NCI-H1092 treated with DMSO at 0.1 percent for 48 hours (cell line): Measurements from ENCODE around the gene MCAT.

Experiments
- DNase-seq: peaks from one replicate; lab custom pipeline; 2025; lab: John Stamatoyannopoulos, UW

The MCAT gene

GRCh38 chr22:43172191-43172590 is 29.0 kb upstream of the MCAT start:
- DNase-seq: no peak

- no peak for DNase-seq
Observed at GRCh38 chr22:43171607-43172006, 28.4 kb upstream of the MCAT start.

- DNase-seq: no peak
Observed at GRCh38 chr22:43171019-43171491, 27.9 kb upstream of the MCAT start.

GRCh38 chr22:43170131-43170480 is 26.9 kb upstream of the MCAT start:
- no peak for DNase-seq

GRCh38 chr22:43169310-43170130 is 26.3 kb upstream of the MCAT start:
- no peak for DNase-seq

GRCh38 chr22:43168471-43169309 is 25.5 kb upstream of the MCAT start:
- no peak for DNase-seq

- no peak for DNase-seq
Observed at GRCh38 chr22:43167001-43167589, 23.9 kb upstream of the MCAT start.

GRCh38 chr22:43166132-43166930 is 23.1 kb upstream of the MCAT start:
- DNase-seq: no peak

GRCh38 chr22:43164636-43165035 is 21.4 kb upstream of the MCAT start:
- DNase-seq: no peak

- DNase-seq: no peak
Observed at GRCh38 chr22:43163241-43163795, 20.1 kb upstream of the MCAT start.

- DNase-seq: no peak
Observed at GRCh38 chr22:43162412-43163150, 19.4 kb upstream of the MCAT start.

GRCh38 chr22:43160497-43161126 is 17.4 kb upstream of the MCAT start:
- no peak for DNase-seq

GRCh38 chr22:43159484-43160178 is 16.4 kb upstream of the MCAT start:
- DNase-seq: no peak

GRCh38 chr22:43158778-43159483 is 15.7 kb upstream of the MCAT start:
- DNase-seq: no peak

- no peak for DNase-seq
Observed at GRCh38 chr22:43157874-43158546, 14.8 kb upstream of the MCAT start.

- DNase-seq: no peak
Observed at GRCh38 chr22:43156413-43156812, 13.2 kb upstream of the MCAT start.

GRCh38 chr22:43155789-43156188 is 12.6 kb upstream of the MCAT start:
- no peak for DNase-seq

- DNase-seq: no peak
Observed at GRCh38 chr22:43154887-43155536, 11.8 kb upstream of the MCAT start.
